Activated CD4-positive, alpha-beta memory T cell treated with anti-CD3 and anti-CD28 coated beads, Interleukin-2, amount 10 ng/mL, durations not matched to agents 7 days and 5 days (primary cell): ENCODE measurements around the gene MAP7. TPM values are rescaled to one million over a fixed set of nuclear protein-coding genes. Genes with fewer than 3 reads are reported as not detected.

Experiments used
- CTCF ChIA-PET: fragments of 350-600 bp; sonication (Branson Sonifier 250); formaldehyde crosslinking; loops from one replicate; lab custom pipeline; 2021; ENCODE audit warnings: antibody characterized with exemption, inconsistent platforms; lab: Charles Lee
- POLR2A ChIA-PET: fragments of 350-600 bp; sonication (Branson Sonifier 250); formaldehyde crosslinking; loops from one replicate; lab custom pipeline; 2021; ENCODE audit warnings: antibody characterized with exemption; lab: Charles Lee
- DNase-seq: peaks from one replicate; pipeline ENCODE4 v3.0.0-alpha.2; 2020
- H3K27ac Mint-ChIP-seq: one replicate; pipeline ENCODE4 v1.8.0; 2021; ENCODE audit warnings: mild to moderate bottlenecking, mixed read lengths
- H3K27me3 Mint-ChIP-seq: one replicate; pipeline ENCODE4 v1.8.0; 2021; ENCODE audit warnings: mixed read lengths
- H3K36me3 Mint-ChIP-seq: one replicate; pipeline ENCODE4 v1.8.0; 2021; ENCODE audit warnings: low read depth, mixed read lengths
- H3K4me1 Mint-ChIP-seq: one replicate; pipeline ENCODE4 v1.8.0; 2021; ENCODE audit warnings: mixed read lengths
- H3K4me3 Mint-ChIP-seq: one replicate; pipeline ENCODE4 v1.8.0; 2021; ENCODE audit warnings: mild to moderate bottlenecking, mixed read lengths
- H3K9me3 Mint-ChIP-seq: one replicate; pipeline ENCODE4 v1.8.0; 2021; ENCODE audit warnings: mixed read lengths
- total RNA-seq, 2 experiments: library from RNA; stranded (reverse); gene quantifications; one replicate each; pipeline ENCODE4 v1.2.3, GENCODE V29; 2021

The MAP7 gene
- total RNA-seq, 2 experiments from 2014 or later = 1.4 to 1.8 TPM

DNA sequence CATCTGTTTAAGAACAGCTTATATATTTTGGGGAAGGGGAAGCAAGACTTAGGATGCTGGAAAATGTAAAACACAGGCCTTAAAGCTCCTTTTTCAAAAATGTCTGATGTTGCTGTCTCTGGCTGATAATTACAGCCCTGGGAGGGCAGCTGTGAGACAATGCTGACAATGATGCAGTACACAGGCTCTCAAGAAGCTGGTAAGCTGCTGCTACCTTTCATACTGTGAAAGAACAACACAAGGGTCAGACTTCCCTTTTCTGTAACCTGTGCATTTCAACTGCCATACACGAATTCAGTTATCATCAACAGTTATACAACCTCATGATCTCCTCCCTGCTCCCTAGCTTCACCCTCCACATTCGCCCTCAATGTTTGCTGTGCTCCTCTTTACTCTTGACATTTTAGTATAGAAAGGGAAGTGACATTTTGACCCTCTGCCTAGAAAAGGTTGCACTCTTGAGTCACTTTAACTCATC is 25.2 kb downstream of the MAP7 start:
- DNase-seq = no peak
- CTCF ChIA-PET = interaction anchor here (2.2 kb wide), 1 partner anchor 22 kb away, joined by 8 read pairs; no protein-coding TSS in a partner anchor
- no peaks in the 10 kb centered on the region for H3K36me3 Mint-ChIP-seq
- no peak overlapping the region for H3K27ac Mint-ChIP-seq
- H3K9me3 Mint-ChIP-seq = no peaks in the 10 kb centered on the region
- peaks cover 20% of the 10 kb centered on the region for H3K4me1 Mint-ChIP-seq
- POLR2A ChIA-PET = no interaction called here
- peaks cover 22% of the 10 kb centered on the region for H3K27me3 Mint-ChIP-seq
- no peak overlapping the region for H3K4me3 Mint-ChIP-seq

DNA sequence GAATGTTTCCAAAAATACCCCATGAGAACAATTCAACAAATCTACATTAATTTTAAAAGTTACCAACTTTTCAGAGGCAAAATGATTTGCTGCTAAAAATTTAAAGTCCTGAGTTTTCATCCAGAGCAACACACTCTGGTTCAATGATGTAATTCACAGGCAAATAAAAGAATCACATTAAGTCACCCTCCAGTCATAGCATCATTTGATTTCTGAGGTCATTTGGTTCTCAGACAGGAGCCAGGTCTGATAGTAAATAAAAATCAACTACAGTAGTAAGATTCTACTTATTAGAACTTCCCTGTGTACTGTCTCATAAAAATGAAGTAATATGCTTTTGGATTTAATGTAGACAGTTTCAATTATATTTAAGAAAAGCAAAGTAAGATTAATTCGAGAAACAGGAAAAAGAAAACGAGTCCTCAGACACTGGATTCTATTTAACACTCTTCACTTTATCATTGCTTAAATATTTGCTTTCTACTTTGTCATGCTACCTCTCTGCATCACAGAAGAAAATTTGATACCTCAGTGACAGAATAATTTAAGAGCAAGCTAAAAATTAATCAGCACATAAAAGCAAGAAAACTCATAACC is 25.8 kb downstream of the MAP7 start:
- CTCF ChIA-PET = interaction anchor here (2.2 kb wide), 1 partner anchor 23 kb away, joined by 8 read pairs; no protein-coding TSS in a partner anchor
- Mint-ChIP-seq H3K4me3 (no peak overlapping the region), H3K36me3 (no peaks in the 10 kb centered on the region), H3K27me3 (peaks cover 22% of the 10 kb centered on the region), H3K4me1 (peaks cover 20% of the 10 kb centered on the region), H3K27ac (no peak overlapping the region), H3K9me3 (no peaks in the 10 kb centered on the region)
- DNase-seq = no peak
- POLR2A ChIA-PET = no interaction called here

DNA sequence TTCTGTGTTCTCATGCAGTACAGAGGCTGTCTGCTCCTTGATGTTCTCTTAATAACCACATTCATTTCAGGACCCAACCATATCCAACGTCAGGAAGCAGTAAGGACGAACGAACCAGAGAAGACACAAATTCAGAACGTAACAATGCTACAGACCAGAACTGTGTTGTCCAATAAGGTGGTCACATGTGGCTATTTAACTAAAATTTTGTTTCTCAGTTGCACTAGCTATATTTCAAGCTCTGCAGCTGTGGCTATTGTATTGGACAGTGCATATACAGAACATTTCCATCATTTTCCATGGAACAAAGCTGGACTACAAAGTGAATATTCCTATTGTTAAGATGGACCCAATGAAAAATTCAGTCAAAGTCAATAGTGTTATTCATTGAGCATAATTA is 27.0 kb downstream of the MAP7 start:
- Mint-ChIP-seq H3K4me3 (no peak overlapping the region), H3K27ac (no peak overlapping the region), H3K9me3 (no peaks in the 10 kb centered on the region), H3K36me3 (no peaks in the 10 kb centered on the region), H3K27me3 (peaks cover 27% of the 10 kb centered on the region), H3K4me1 (peaks cover 20% of the 10 kb centered on the region)
- DNase-seq = no peak
- CTCF ChIA-PET = no interaction called here
- POLR2A ChIA-PET = no interaction called here

DNA sequence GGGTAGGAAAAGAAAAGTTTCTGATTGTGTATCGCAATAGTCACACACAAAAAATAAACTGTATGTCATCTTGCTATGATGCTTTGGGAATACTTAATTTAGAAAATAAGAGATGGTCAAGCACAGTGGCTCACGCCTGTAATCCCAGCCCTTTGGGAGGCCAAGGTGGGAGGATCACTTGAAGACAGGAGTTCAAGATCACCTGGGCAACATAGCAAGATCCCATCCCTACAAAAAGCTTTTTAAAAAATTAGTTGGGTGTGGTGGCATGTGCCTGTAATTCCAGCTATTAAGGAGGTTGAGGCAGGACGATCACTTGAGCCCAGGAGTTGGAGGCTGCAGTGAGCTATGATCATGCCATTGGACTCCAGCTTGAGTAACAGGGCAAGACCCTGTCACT is 27.6 kb downstream of the MAP7 start:
- H3K4me1 Mint-ChIP-seq = peaks cover 20% of the 10 kb centered on the region
- no peak overlapping the region for H3K4me3 Mint-ChIP-seq
- H3K36me3 Mint-ChIP-seq = no peaks in the 10 kb centered on the region
- H3K27me3 Mint-ChIP-seq = peaks cover 27% of the 10 kb centered on the region
- ChIA-PET CTCF (no interaction called here), POLR2A (no interaction called here)
- no peak for DNase-seq
- no peak overlapping the region for H3K27ac Mint-ChIP-seq
- no peaks in the 10 kb centered on the region for H3K9me3 Mint-ChIP-seq

DNA sequence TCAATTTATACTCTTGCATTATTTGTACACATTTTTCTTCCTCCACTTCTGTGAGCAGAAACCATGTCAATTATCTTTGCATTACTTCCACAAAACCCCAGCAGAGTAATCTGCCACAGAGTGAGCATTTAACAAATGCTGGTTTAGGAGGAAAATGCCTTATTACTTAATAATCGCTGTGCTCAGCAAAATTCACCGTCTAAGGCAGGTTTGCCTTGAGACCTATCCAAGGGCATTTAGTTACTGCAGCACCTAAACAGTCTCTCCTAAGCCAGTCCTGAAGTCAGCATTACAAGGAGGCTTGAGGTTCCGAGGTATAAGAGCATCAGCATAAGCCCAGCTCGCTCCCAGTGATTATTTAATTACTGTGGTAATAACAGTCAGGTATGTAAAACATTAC is 28.3 kb downstream of the MAP7 start:
- no peaks in the 10 kb centered on the region for H3K9me3 Mint-ChIP-seq
- H3K4me1 Mint-ChIP-seq = peaks cover 15% of the 10 kb centered on the region
- H3K27ac Mint-ChIP-seq = no peak overlapping the region
- no peaks in the 10 kb centered on the region for H3K36me3 Mint-ChIP-seq
- peaks cover 29% of the 10 kb centered on the region for H3K27me3 Mint-ChIP-seq
- ChIA-PET POLR2A (no interaction called here), CTCF (no interaction called here)
- no peak overlapping the region for H3K4me3 Mint-ChIP-seq
- DNase-seq = no peak

DNA sequence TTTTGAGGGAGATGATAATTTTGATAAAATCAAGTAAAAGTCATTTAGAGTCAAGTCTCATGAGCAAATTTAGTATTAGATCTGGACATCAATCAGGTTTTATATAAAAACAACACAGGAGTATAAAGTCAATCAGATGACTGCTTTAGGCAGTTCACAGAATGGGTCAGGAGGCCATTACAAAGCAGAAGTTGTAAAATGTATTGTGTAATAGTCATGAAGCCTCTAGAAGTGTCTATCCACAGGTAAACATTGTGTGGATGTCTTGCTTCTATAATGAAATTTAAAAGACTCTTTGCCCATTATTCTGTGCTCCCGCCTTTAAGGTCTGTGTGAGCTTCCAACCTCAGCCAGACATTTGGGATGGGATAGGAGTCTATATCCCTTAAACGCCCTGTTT is 28.8 kb downstream of the MAP7 start:
- Mint-ChIP-seq H3K9me3 (no peaks in the 10 kb centered on the region), H3K27me3 (peaks cover 28% of the 10 kb centered on the region), H3K27ac (no peak overlapping the region), H3K4me1 (peaks cover 10% of the 10 kb centered on the region), H3K4me3 (no peak overlapping the region), H3K36me3 (no peaks in the 10 kb centered on the region)
- ChIA-PET CTCF (no interaction called here), POLR2A (no interaction called here)
- no peak for DNase-seq

DNA sequence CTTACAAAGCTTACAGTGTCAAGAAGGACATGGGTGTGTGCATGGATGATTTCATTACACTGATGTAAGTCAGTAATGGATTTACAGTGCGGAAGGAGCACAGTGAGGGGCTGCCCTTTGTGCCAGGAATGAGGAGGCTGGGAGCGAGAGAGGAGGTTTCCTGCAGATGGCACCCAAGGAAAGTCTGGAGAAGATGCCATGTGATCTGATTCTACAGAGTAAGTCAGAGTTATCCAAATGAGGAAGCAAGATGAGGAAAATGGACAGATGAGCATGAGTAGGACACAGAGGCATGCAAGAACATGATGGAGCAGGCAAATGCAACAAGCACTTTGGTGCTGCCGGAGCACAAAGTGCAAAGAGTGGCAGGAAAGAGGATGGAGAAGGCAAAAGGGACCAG is 29.7 kb downstream of the MAP7 start:
- Mint-ChIP-seq H3K4me3 (no peak overlapping the region), H3K4me1 (peaks cover 4% of the 10 kb centered on the region), H3K27ac (no peak overlapping the region), H3K27me3 (peaks cover 25% of the 10 kb centered on the region), H3K9me3 (no peaks in the 10 kb centered on the region), H3K36me3 (no peaks in the 10 kb centered on the region)
- no peak for DNase-seq
- POLR2A ChIA-PET = no interaction called here
- CTCF ChIA-PET = no interaction called here

DNA sequence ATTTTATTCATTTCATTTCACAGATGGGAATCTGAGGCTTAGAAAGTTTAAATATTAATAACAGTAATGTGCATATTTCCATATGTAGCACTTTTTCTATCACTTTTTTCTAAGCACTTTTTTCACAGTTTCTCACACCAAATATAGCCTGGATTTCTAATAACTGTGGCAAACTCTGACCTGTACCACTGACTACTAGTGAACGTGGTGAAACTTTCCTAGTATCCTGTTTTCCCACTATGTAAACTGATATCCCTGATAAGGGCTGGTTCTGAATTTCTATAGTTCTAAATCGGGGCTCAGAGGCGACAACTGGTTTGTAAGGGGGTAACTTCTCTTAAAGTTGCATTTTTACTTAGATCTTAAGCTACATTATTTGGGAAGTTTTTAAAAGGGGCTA is 32.6 kb downstream of the MAP7 start:
- ChIA-PET POLR2A (no interaction called here), CTCF (no interaction called here)
- no peak for DNase-seq
- H3K27me3 Mint-ChIP-seq = peaks cover 23% of the 10 kb centered on the region
- H3K36me3 Mint-ChIP-seq = no peaks in the 10 kb centered on the region
- no peaks in the 10 kb centered on the region for H3K9me3 Mint-ChIP-seq
- H3K4me1 Mint-ChIP-seq = no peaks in the 10 kb centered on the region
- H3K27ac Mint-ChIP-seq = no peak overlapping the region
- no peak overlapping the region for H3K4me3 Mint-ChIP-seq

DNA sequence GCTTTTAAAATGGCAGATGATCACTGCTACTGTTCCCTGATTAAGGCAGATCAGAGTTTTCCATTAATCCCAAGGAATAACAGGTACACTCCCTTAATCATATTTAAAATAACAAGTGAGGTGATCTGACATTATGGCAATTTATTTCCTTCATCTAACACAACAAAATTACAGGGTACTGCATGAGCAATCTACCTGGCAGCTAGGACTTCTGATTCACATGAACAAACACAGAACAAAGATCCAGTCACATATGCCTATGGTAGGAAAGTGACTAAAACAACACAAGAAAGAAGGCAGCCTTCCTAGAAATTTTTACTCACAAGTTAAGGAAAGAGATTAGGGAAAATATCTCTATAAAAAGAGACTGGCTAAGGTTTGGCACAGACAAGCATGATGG is 33.2 kb downstream of the MAP7 start:
- DNase-seq = no peak
- Mint-ChIP-seq H3K4me3 (no peak overlapping the region), H3K36me3 (no peaks in the 10 kb centered on the region), H3K4me1 (no peaks in the 10 kb centered on the region), H3K27ac (no peak overlapping the region), H3K9me3 (no peaks in the 10 kb centered on the region), H3K27me3 (peaks cover 19% of the 10 kb centered on the region)
- ChIA-PET CTCF (no interaction called here), POLR2A (no interaction called here)

DNA sequence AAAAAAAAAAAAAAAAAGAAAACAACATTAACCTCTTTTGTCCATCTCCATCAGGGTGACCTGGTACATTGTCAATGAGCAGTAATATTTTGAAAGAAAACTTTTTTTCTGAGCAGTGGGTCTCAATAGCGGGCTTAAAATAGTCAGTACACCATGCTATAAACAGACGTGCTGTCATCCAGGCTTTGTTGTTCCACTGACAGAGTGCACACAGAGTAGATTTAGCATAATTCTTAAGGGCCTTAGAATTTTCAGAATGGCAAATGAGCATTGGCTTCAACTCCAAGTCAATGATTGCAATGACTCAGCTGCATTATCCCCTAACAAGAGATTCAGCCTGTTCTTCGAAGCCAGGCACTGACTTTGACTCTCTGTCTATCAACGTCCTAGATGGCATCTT is 35.6 kb downstream of the MAP7 start:
- no peak overlapping the region for H3K27ac Mint-ChIP-seq
- H3K9me3 Mint-ChIP-seq = no peaks in the 10 kb centered on the region
- no peak overlapping the region for H3K4me3 Mint-ChIP-seq
- peaks cover 10% of the 10 kb centered on the region for H3K4me1 Mint-ChIP-seq
- no peak for DNase-seq
- POLR2A ChIA-PET = no interaction called here
- no peaks in the 10 kb centered on the region for H3K36me3 Mint-ChIP-seq
- CTCF ChIA-PET = interaction anchor here (1.0 kb wide), 1 partner anchor 11 kb away, joined by 3 read pairs; no protein-coding TSS in a partner anchor
- peaks cover 10% of the 10 kb centered on the region for H3K27me3 Mint-ChIP-seq

DNA sequence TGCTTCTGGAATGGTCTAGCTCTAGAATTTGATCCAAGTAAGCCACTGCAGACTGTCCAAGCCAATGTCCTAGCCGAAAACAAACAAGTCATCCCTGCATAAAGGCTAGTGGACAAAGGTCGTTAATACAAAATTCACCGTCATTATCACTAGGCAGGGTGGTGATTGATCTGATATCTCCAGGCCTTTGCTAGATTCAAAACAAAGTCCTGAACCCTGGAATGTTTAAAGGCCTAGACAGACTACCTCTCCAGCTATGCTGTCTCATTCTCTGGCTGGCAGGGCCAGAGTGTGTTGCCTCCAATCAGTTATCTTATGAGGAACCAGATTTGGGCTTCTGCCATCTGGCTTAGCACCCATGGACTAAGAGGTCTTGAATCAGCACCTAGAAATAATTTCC is 38.3 kb downstream of the MAP7 start:
- DNase-seq = no peak
- Mint-ChIP-seq H3K4me1 (peaks cover 10% of the 10 kb centered on the region), H3K4me3 (no peak overlapping the region), H3K36me3 (no peaks in the 10 kb centered on the region), H3K27ac (no peak overlapping the region), H3K27me3 (peaks cover under 1% of the 10 kb centered on the region), H3K9me3 (no peaks in the 10 kb centered on the region)
- ChIA-PET CTCF (no interaction called here), POLR2A (no interaction called here)

DNA sequence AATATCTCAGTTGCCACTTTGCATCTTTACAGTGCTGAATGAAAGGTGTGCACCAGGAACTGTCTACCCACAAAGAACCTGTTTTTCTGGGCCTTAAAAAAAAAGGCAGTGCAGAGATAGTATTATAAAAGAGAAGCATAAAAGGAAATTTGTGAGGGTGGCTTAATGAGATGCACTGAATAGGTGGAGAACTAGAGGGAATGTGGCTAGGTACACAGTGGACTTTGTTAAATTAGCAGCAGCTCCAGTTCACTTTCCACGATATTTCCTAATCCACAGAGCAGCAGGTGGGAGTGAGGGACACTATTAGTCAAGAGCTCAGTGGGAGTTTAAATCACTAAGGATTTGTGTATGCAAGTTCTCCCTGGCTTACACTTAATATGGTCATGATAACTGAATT is 38.8 kb downstream of the MAP7 start:
- peaks cover 10% of the 10 kb centered on the region for H3K4me1 Mint-ChIP-seq
- no peak for DNase-seq
- H3K36me3 Mint-ChIP-seq = no peaks in the 10 kb centered on the region
- no peaks in the 10 kb centered on the region for H3K9me3 Mint-ChIP-seq
- H3K27ac Mint-ChIP-seq = no peak overlapping the region
- H3K27me3 Mint-ChIP-seq = no peaks in the 10 kb centered on the region
- ChIA-PET CTCF (no interaction called here), POLR2A (interaction anchor here (1.3 kb wide), 1 partner anchor 221 kb away, joined by 3 read pairs; no protein-coding TSS in a partner anchor)
- no peak overlapping the region for H3K4me3 Mint-ChIP-seq

DNA sequence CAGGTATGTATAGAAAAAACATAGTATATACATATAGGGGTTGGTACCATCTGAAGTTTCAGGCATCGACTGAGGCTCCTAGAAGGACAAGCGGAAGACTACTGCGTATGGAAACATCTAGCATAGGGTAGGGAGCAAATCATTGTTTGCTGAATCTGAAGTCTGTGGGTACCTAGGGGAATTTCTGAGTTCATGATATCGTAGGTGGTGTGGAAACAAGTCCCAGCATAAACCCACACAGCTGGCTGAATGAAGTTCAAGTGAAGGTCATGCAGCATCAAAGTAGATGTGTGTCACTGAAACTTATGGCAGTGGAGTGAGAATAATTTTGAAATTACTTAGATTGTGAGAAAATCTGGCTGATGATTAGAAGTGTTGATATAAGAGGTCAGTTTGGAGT is 39.4 kb downstream of the MAP7 start:
- Mint-ChIP-seq H3K4me3 (no peak overlapping the region), H3K9me3 (no peaks in the 10 kb centered on the region), H3K4me1 (peaks cover 10% of the 10 kb centered on the region), H3K27me3 (peaks cover 2% of the 10 kb centered on the region), H3K36me3 (no peaks in the 10 kb centered on the region), H3K27ac (no peak overlapping the region)
- ChIA-PET CTCF (no interaction called here), POLR2A (interaction anchor here (1.3 kb wide), 1 partner anchor 221 kb away, joined by 3 read pairs; no protein-coding TSS in a partner anchor)
- DNase-seq = no peak

DNA sequence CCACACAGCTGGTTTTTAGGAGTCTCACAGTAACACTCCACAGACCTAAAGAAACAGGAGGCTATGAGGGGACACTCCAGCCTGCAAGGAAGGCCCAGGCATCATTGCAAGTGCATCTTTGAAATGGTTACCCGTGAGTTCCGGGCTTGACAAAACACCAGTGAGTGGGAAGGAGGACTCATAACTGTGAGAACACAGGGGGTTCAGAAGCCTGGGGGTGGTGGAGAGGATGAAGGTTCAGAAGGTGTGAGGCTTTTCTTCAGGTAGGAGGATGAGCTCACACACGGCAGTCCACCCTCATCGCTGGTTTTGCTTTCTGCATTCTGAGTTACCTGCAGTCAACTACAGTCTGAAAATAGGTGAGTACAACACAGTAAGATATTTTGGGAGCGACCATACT is 39.9 kb downstream of the MAP7 start:
- Mint-ChIP-seq H3K36me3 (no peaks in the 10 kb centered on the region), H3K27ac (no peak overlapping the region), H3K9me3 (no peaks in the 10 kb centered on the region), H3K27me3 (peaks cover 2% of the 10 kb centered on the region), H3K4me3 (no peak overlapping the region), H3K4me1 (peaks cover 10% of the 10 kb centered on the region)
- CTCF ChIA-PET = no interaction called here
- DNase-seq = no peak
- POLR2A ChIA-PET = interaction anchor here (1.3 kb wide), 1 partner anchor 220 kb away, joined by 3 read pairs; no protein-coding TSS in a partner anchor
